Panc1 (cell line): ENCODE data around the gene NOL9. TPM values are rescaled to one million over a fixed set of nuclear protein-coding genes. Genes with fewer than 3 reads are reported as not detected.

Experiments used
- ATAC-seq: fragments of 200-7000 bp; cut with Tn5 transposase; 2 replicates; pipeline ENCODE4 v1.9.1; 2020; ENCODE audit warnings: mild to moderate bottlenecking, moderate library complexity
- BruUV-seq: library from RNA; stranded (reverse); fragments of 400-500 nt; replicated peaks from 2 replicates; lab custom pipeline; 2021; lab: Mats Ljungman, UMichigan
- CTCF ChIA-PET: fragments of 300-600 bp; sonication (Branson Sonifier 250); formaldehyde crosslinking; loops from one replicate; lab custom pipeline; 2022; ENCODE audit warnings: antibody characterized with exemption; lab: Charles Lee
- POLR2A ChIA-PET: fragments of 300-600 bp; sonication (Branson Sonifier 250); formaldehyde crosslinking; loops from one replicate; lab custom pipeline; 2022; ENCODE audit warnings: antibody characterized with exemption; lab: Charles Lee
- DNase-seq: peaks from one replicate; pipeline ENCODE4 v3.0.0-alpha.2; 2010; ENCODE audit warnings: low read depth, low spot score
- H3K27ac ChIP-seq: 2 replicates; pipeline ENCODE4 v1.5.1; 2011; ENCODE audit warnings: mild to moderate bottlenecking, low read length, inconsistent platforms
- H3K27me3 ChIP-seq: fragments of 200-500 bp; sonication (Bioruptor generic); 2 replicates; pipeline ENCODE4 v1.6.0; 2014; ENCODE audit warnings: low read length, inconsistent platforms; ENCODE audit not compliant: control insufficient read depth, insufficient read depth
- H3K36me3 ChIP-seq: fragments of 200-500 bp; sonication (Bioruptor generic); 2 replicates; pipeline ENCODE4 v1.5.1; 2014; ENCODE audit warnings: inconsistent platforms, mild to moderate bottlenecking, low read length, moderate library complexity; ENCODE audit not compliant: control insufficient read depth, insufficient read depth
- H3K4me1 ChIP-seq: 2 replicates; pipeline ENCODE4 v1.5.1; 2011; ENCODE audit warnings: inconsistent platforms, mild to moderate bottlenecking, low read length, moderate library complexity; ENCODE audit not compliant: control insufficient read depth, insufficient read depth
- H3K4me3 ChIP-seq, 2 experiments: 2 replicates each; pipeline ENCODE4 v1.5.1; 2011 to 2012; ENCODE audit warnings: low read depth in 2 of 2, low read length in 2 of 2, mild to moderate bottlenecking in 2 of 2, inconsistent platforms in 1 of 2, moderate library complexity in 1 of 2
- H3K9me3 ChIP-seq: fragments of 200-500 bp; sonication (Bioruptor generic); 2 replicates; pipeline ENCODE4 v1.5.1; 2014; ENCODE audit warnings: low read depth, mild to moderate bottlenecking, inconsistent platforms, low read length, moderate library complexity; ENCODE audit not compliant: control insufficient read depth, insufficient read depth
- CTCF ChIP-seq: fragments of 450-650 bp; IDR thresholded peaks from 2 replicates; pipeline ENCODE4 v1.5.1; 2017; ENCODE audit warnings: mild to moderate bottlenecking
- POLR2AphosphoS5 ChIP-seq: IDR thresholded peaks from 2 replicates; pipeline ENCODE4 v1.6.1; 2012; ENCODE audit warnings: mild to moderate bottlenecking, low read depth, low read length, moderate library complexity
- REST ChIP-seq, 2 experiments: IDR thresholded peaks; 2 replicates each; pipeline ENCODE4 v1.6.1; 2011 to 2012; ENCODE audit warnings: low read depth in 2 of 2, control low read depth in 1 of 2, low read length in 1 of 2, mild to moderate bottlenecking in 1 of 2, moderate library complexity in 1 of 2; ENCODE audit not compliant: insufficient read depth in 1 of 2
- SIN3A ChIP-seq: IDR thresholded peaks from 2 replicates; pipeline ENCODE4 v1.6.1; 2012; ENCODE audit warnings: low read depth, mild to moderate bottlenecking, low read length, moderate library complexity, borderline replicate concordance; ENCODE audit not compliant: insufficient read depth
- TCF7L2 ChIP-seq: IDR thresholded peaks from 2 replicates; pipeline ENCODE4 v1.6.1; 2011; ENCODE audit warnings: mild to moderate bottlenecking, low read depth, low read length, inconsistent platforms
- in situ Hi-C: cut with HindIII; loops from 2 replicates; pipeline ENCODE4 v1.10.0; 2016; ENCODE audit warnings: low sequenced_read_pairs, low pct_unique_long_range_greater_than_20kb
- intact Hi-C: fragments of 100-400 bp; cut with micrococcal nuclease; formaldehyde crosslinking; loops from one replicate; pipeline ENCODE4 v1.10.0; 2022; ENCODE audit not compliant: unreplicated experiment
- total RNA-seq: library from RNA; stranded (reverse); gene quantifications from one replicate; pipeline ENCODE4 v1.2.1, GENCODE V29; 2021; ENCODE audit not compliant: unreplicated experiment

The NOL9 gene
- total RNA-seq, 1 experiment from 2014 or later, result 46.4 TPM

DNA sequence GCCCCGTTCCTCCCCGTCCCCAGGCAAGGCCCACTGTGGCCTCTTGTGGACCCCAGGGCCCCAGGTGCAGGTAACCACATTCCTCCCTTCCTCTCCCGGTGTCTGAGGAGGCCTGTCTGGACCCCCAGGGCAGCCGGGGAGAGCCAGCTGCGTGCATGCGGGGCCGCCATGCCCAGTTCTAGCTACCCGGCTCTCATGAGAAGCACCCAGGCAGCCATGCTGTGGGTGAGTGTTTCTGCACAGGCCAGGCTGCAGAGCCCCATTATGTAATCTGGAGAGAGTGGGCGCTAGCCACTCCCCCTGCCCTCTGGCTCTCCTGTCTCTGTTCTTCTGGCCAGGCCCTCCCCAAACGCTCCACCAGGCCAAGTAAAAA is 44.4 kb downstream of the NOL9 start:
- Histone ChIP-seq H3K4me1 (no peaks in the 10 kb centered on the region), H3K27me3 (no peaks in the 10 kb centered on the region), H3K4me3 (no peak overlapping the region), H3K9me3 (no peaks in the 10 kb centered on the region), H3K27ac (no peak overlapping the region), H3K36me3 (no peaks in the 10 kb centered on the region)
- ChIA-PET CTCF (interaction anchor here (0.6 kb wide), 1 partner anchor 116 kb away, joined by 4 read pairs; the partner anchor contains the start of gene ACOT7), POLR2A (no interaction called here)
- no peak for ATAC-seq
- DNase-seq, result no peak
- no TSS peak for BruUV-seq
- no peak for TF ChIP-seq POLR2AphosphoS5
- TF ChIP-seq CTCF, result no peak
- TF ChIP-seq REST (IDR thresholded peaks at IDR 0.05; ENCODE audit: insufficient read depth in 1 of 2, low read depth in 2 of 2, low read length in 1 of 2), result no peak
- intact Hi-C loops (no loop called here), in situ Hi-C loops (no loop called here)

GRCh38 chr1:6509220-6509918 is 44.9 kb downstream of the NOL9 start:
- ATAC-seq, result no peak
- Histone ChIP-seq H3K36me3 (no peaks in the 10 kb centered on the region), H3K27me3 (no peaks in the 10 kb centered on the region), H3K4me3 (no peak overlapping the region), H3K9me3 (no peaks in the 10 kb centered on the region), H3K4me1 (no peaks in the 10 kb centered on the region), H3K27ac (no peak overlapping the region)
- POLR2A ChIA-PET, result no interaction called here
- CTCF ChIA-PET, result interaction anchor here (0.6 kb wide), 1 partner anchor 116 kb away, joined by 4 read pairs; the partner anchor contains the start of gene ACOT7
- intact Hi-C loops, result no loop called here
- in situ Hi-C loops, result no loop called here
- TF ChIP-seq SIN3A (no peak), TCF7L2 (no peak), CTCF (no peak), REST (IDR thresholded peaks at IDR 0.05; ENCODE audit: insufficient read depth in 1 of 2, low read depth in 2 of 2, low read length in 1 of 2) (no peak), POLR2AphosphoS5 (no peak)
- DNase-seq, result no peak
- no TSS peak for BruUV-seq
